LNCaP clone FGC (cell line): ENCODE measurements around the gene BIRC6.
"Not testable (repeated sequence)": the region's sequence is repeated elsewhere in the genome, so short reads cannot be mapped to it uniquely, and the experiment has no call there.

ENCODE experiments used
- DNase-seq: peaks from one replicate; pipeline ENCODE4 v3.0.0-alpha.2; 2011; ENCODE audit warnings: low read depth
- H3K4me3 ChIP-seq: 2 replicates; pipeline ENCODE4 v1.5.1; 2011; ENCODE audit warnings: mild to moderate bottlenecking, low read depth, low read length, control low read depth
- CTCF ChIP-seq: IDR thresholded peaks from 2 replicates; pipeline ENCODE4 v1.5.1; 2012; ENCODE audit warnings: mild to moderate bottlenecking; ENCODE audit not compliant: control insufficient read depth, insufficient read depth; ENCODE audit errors: extremely low read depth

BIRC6 gene

DNA sequence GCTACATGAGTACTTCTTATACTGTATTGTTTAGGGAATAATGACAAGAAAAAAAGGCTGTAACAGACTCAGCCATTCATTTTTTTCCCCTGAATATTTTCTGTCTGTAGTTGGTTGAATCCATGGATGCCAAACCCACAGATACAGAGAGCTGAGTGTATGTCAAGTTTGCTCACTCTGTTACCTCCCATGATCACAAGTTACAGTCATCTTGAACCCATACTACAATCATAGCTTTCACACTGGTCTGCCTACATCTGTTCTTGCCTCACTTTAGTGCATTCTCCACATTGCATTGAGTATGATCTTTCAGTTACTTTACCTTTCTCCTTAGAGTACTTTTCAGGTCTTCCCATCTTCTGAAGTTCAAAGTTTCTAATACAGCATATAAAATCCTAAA, 94.0 kb downstream of the BIRC6 start:
- TF ChIP-seq CTCF: no peak
- H3K4me3 ChIP-seq: no peak overlapping the region

DNA sequence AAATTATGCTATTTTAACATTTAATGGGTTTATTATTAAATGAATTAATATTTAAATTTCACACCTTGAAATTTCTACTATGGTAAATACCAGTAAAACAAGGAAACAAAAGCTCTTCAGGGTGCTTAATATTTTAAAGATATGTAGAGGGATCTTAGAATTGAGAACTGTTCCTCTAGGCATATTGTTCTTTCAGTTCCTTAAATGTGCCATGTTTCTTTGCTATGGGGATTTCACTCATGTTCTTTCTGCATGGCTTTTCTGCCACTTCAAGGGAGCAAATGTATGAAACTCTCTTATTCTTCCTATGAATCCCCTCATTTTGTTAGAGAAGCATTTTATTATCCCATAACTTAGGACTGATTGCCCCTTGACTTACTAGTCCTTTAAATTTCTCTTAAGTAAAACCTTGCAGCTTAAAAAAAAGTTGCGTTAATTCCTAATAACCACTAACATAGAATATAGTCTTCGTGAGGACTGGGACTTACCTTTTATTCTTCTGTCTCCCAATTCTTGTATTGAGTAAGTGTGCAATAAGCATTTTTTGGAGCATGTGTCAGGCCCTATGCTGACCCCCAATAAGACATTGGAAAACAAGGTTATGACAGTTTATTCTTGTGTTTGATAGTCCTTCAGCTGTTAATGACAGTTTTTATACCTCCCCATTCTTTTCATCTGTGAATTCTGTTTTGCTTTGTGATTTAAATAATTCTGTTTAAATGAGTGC, 95.7 kb downstream of the BIRC6 start:
- no peak for DNase-seq
- H3K4me3 ChIP-seq: no peak overlapping the region
- TF ChIP-seq CTCF: no peak

More for the DNA sequence above, 94.0 kb downstream of the BIRC6 start:
- DNase-seq: no peak

DNA sequence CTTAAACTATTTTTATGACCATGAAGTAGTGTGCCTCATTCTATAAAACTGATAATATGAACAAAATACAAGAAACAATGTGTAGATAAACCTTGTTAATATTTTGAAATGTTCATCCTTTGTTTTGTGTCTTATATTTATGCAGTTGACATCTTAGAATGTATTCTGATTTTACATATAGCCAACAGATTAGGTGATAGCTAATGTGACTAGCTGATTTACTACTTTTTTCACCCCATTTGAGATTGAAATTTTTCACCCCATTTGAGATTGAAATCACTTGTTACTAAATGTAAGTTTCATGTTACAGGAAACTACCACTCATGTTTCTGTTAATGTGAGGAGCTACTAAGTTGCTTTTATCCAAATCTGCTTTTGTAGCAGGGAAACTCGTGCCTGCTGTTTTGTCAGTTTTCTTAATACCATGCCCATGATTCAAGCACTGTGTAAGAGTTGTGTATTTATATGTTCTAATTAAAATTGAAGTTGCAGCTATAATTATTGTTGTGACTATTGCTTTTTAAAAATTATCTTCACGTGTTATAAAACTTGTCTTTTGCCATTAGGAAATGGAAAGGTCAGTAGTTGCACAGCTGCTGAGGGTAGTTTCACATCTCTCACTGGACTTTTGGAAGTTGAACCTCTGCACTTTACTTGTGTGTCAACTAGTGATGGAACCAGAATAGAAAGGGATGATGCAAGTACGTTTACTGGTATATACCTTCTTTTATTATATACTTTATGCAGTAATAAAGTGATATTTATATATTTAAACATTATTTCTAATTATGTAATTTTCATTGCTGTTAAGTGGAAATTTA, 96.6 kb downstream of the BIRC6 start:
- H3K4me3 ChIP-seq: no peak overlapping the region
- TF ChIP-seq CTCF: no peak
- no peak for DNase-seq

- no peak for DNase-seq
- no peak overlapping the region for H3K4me3 ChIP-seq
- TF ChIP-seq CTCF: no peak
Measured at GRCh38 chr2:32455816-32456215, 99.0 kb downstream of the BIRC6 start.

DNA sequence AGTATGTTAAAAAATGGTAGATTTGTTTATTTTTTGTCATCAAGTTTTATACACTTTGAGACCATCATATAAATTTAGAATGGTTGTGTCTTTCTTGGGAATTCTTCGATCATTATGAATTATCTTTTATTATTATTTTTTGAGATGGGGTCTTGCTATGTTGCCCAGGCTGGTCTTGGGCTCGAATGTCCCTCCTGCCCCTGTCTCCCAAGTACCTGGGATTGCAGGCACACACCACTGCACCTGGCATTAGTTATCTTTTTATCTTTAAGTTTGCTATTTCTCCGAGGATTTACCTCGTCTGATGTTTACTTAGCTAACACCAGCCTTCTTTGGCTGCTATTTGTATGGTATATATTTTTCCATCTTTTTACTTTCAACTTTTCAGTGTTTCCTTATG, 100.0 kb downstream of the BIRC6 start:
- H3K4me3 ChIP-seq: no peak overlapping the region
- TF ChIP-seq CTCF: no peak
- no peak for DNase-seq

- no peak for DNase-seq
- H3K4me3 ChIP-seq: no peak overlapping the region
- TF ChIP-seq CTCF: no peak
Measured at GRCh38 chr2:32457814-32458213, 101.0 kb downstream of the BIRC6 start.

- not testable (repeated sequence) for DNase-seq, H3K4me3 ChIP-seq
Measured at GRCh38 chr2:32460861-32461260, 104.0 kb downstream of the BIRC6 start.
